HG03025 (cell line): ENCODE results near the gene ARL11.
"Not testable (repeated sequence)": the region's sequence is repeated elsewhere in the genome, so short reads cannot be mapped to it uniquely, and the experiment has no call there.

Experiments
- ATAC-seq: cut with Tn5 transposase; IDR thresholded peaks from one replicate; pipeline ENCODE4 v1.9.1; 2021; ENCODE audit warnings: mild to moderate bottlenecking, moderate library complexity; ENCODE audit not compliant: unreplicated experiment, low FRiP score

Gene ARL11

GRCh38 chr13:49627831-49628652 lies at the start of gene ARL11:
Gene ARL11 (plus strand): TSS chr13:49628507. CDS start chr13:49630448, 1,941 bp downstream.
- peak; percentile 83 for ATAC-seq

GRCh38 chr13:49579501-49579900 lies 48.8 kb upstream of the ARL11 start:
- no peak for ATAC-seq

- ATAC-seq, result no peak
Measured at GRCh38 chr13:49580980-49581680, 47.2 kb upstream of the ARL11 start.

- ATAC-seq, result peak; percentile 2
Measured at GRCh38 chr13:49584771-49585182, 43.5 kb upstream of the ARL11 start.

- peak; percentile 91 for ATAC-seq
Measured at GRCh38 chr13:49585220-49586157, 42.8 kb upstream of the ARL11 start, which contains the start of gene RCBTB1. Gene RCBTB1 (minus strand): TSS chr13:49585558. CDS start chr13:49567279, 18,279 bp downstream.

GRCh38 chr13:49586717-49587116 lies 41.6 kb upstream of the ARL11 start:
- no peak for ATAC-seq

GRCh38 chr13:49587311-49587847 lies 40.9 kb upstream of the ARL11 start:
- no peak for ATAC-seq

- ATAC-seq, result not testable (repeated sequence)
Measured at GRCh38 chr13:49590714-49591113, 37.6 kb upstream of the ARL11 start.

GRCh38 chr13:49593876-49594275 lies 34.4 kb upstream of the ARL11 start:
- not testable (repeated sequence) for ATAC-seq

GRCh38 chr13:49594576-49594975 lies 33.7 kb upstream of the ARL11 start:
- no peak for ATAC-seq

GRCh38 chr13:49596221-49596620 lies 32.1 kb upstream of the ARL11 start:
- no peak for ATAC-seq

GRCh38 chr13:49597043-49597641 lies 31.2 kb upstream of the ARL11 start:
- ATAC-seq, result no peak

- ATAC-seq, result no peak
Measured at GRCh38 chr13:49602005-49602404, 26.3 kb upstream of the ARL11 start.

- ATAC-seq, result not testable (repeated sequence)
Measured at GRCh38 chr13:49602615-49603014, 25.7 kb upstream of the ARL11 start.

- no peak for ATAC-seq
Measured at GRCh38 chr13:49604570-49604969, 23.7 kb upstream of the ARL11 start.

GRCh38 chr13:49606747-49607648 lies 21.3 kb upstream of the ARL11 start:
- no peak for ATAC-seq

GRCh38 chr13:49607761-49608160 lies 20.5 kb upstream of the ARL11 start:
- ATAC-seq, result no peak

- no peak for ATAC-seq
Measured at GRCh38 chr13:49608651-49609331, 19.5 kb upstream of the ARL11 start.
